ENCODE results near the gene DNAJC12.

Gene DNAJC12

GRCh38 chr10:67875340-67876238 is 37.6 kb upstream of the DNAJC12 start:
- no peak for TF ChIP-seq CTCF (IDR thresholded peaks at IDR 0.05; ENCODE audit: low read depth, low read length, missing control alignments)
- H3K4me3 ChIP-seq (replicated peaks; ENCODE audit: low read depth, low read length) = no peak overlapping the region
- no peak for DNase-seq (ENCODE audit: extremely low read depth, low read depth)

- H3K4me3 ChIP-seq (replicated peaks; ENCODE audit: low read depth, low read length) = no peak overlapping the region
- TF ChIP-seq CTCF (IDR thresholded peaks at IDR 0.05; ENCODE audit: low read depth, low read length, missing control alignments) = no peak
- no peak for DNase-seq (ENCODE audit: extremely low read depth, low read depth)
Measured at GRCh38 chr10:67869996-67870395, 32.0 kb upstream of the DNAJC12 start.

GRCh38 chr10:67868132-67868531 is 30.1 kb upstream of the DNAJC12 start:
- no peak overlapping the region for H3K4me3 ChIP-seq (replicated peaks; ENCODE audit: low read depth, low read length)
- TF ChIP-seq CTCF (IDR thresholded peaks at IDR 0.05; ENCODE audit: low read depth, low read length, missing control alignments) = no peak
- DNase-seq (ENCODE audit: extremely low read depth, low read depth) = no peak

GRCh38 chr10:67864607-67865371 is 26.8 kb upstream of the DNAJC12 start:
- no peak overlapping the region for H3K4me3 ChIP-seq (replicated peaks; ENCODE audit: low read depth, low read length)
- TF ChIP-seq CTCF (IDR thresholded peaks at IDR 0.05; ENCODE audit: low read depth, low read length, missing control alignments) = no peak
- DNase-seq (ENCODE audit: extremely low read depth, low read depth) = no peak

GRCh38 chr10:67863094-67863493 is 25.1 kb upstream of the DNAJC12 start:
- no peak for TF ChIP-seq CTCF (IDR thresholded peaks at IDR 0.05; ENCODE audit: low read depth, low read length, missing control alignments)
- no peak for DNase-seq (ENCODE audit: extremely low read depth, low read depth)
- H3K4me3 ChIP-seq (replicated peaks; ENCODE audit: low read depth, low read length) = no peak overlapping the region

GRCh38 chr10:67861750-67862432 is 23.9 kb upstream of the DNAJC12 start:
- DNase-seq (ENCODE audit: extremely low read depth, low read depth) = no peak
- no peak for TF ChIP-seq CTCF (IDR thresholded peaks at IDR 0.05; ENCODE audit: low read depth, low read length, missing control alignments)
- H3K4me3 ChIP-seq (replicated peaks; ENCODE audit: low read depth, low read length) = no peak overlapping the region
